ENCODE data around the gene CHID1.

DNA sequence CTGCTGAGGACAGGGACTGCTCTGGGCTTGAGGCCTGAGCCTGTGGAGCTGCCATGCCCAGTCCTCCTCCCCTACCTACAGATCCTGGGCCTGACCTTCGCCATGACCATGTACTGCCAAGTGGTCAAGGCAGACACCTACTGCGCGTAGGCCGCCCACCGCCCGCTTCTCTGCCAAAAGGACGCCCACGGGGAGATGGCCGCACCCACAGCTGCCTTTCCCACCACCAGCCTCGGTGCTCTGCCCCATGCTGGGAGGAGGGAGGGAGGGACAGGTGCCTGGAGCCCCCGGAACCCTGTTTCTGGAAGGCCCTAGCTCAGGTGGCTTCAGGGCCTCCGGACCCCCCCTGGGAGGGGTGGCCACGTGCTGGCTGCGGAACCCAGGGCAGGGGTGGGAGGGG, 44.1 kb downstream of the CHID1 start:
- TF ChIP-seq, protein P1, sequence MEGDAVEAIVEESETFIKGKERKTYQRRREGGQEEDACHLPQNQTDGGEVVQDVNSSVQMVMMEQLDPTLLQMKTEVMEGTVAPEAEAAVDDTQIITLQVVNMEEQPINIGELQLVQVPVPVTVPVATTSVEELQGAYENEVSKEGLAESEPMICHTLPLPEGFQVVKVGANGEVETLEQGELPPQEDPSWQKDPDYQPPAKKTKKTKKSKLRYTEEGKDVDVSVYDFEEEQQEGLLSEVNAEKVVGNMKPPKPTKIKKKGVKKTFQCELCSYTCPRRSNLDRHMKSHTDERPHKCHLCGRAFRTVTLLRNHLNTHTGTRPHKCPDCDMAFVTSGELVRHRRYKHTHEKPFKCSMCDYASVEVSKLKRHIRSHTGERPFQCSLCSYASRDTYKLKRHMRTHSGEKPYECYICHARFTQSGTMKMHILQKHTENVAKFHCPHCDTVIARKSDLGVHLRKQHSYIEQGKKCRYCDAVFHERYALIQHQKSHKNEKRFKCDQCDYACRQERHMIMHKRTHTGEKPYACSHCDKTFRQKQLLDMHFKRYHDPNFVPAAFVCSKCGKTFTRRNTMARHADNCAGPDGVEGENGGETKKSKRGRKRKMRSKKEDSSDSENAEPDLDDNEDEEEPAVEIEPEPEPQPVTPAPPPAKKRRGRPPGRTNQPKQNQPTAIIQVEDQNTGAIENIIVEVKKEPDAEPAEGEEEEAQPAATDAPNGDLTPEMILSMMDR (IDR thresholded peaks at IDR 0.05), result no peak
- no peak for TF ChIP-seq POLR2A (IDR thresholded peaks at IDR 0.05)

Data from body of pancreas (tissue), 4 donors.